ENCODE measurements around the gene ELAVL1. TPM values are rescaled to one million over a fixed set of nuclear protein-coding genes. Genes with fewer than 3 reads are reported as not detected.

ELAVL1 gene
- total and polyA plus RNA-seq, 9 of the 15 experiments (the other 6 are each of a cell fraction or from before 2014, with no cell fraction given), result 4.3 to 172 (median 69.2) TPM

GRCh38 chr19:8054169-8054568 lies 48.7 kb upstream of the ELAVL1 start:
- ATAC-seq, result no peak
- no peak for DNase-seq (ENCODE audit: extremely low read depth in 1 of 4, low spot score in 3 of 4)
- H3K27me3 ChIP-seq (ENCODE audit: control insufficient read depth in 2 of 2, insufficient read depth in 2 of 2, low read length in 2 of 2), result no peaks in the 10 kb centered on the region
- no peak for FAIRE-seq
- no peak overlapping the region for H3K4me2 ChIP-seq (ENCODE audit: insufficient read depth, low read length)
- WGBS (ENCODE audit: insufficient coverage, low coverage, missing lambda C conversion rate), result 55% methylated on average over 9 of the region's 9 CpGs
- H3K9ac ChIP-seq (ENCODE audit: insufficient read depth in 1 of 2, low read depth in 2 of 2, low read length in 2 of 2), result peak overlapping the region in 1 of 2 experiments; percentile 70; a peak in 2 of 4 replicates
- no peaks in the 10 kb centered on the region for H3K9me3 ChIP-seq (replicated peaks; ENCODE audit: control insufficient read depth, insufficient read depth, low read depth, low read length)
- H3K79me2 ChIP-seq (ENCODE audit: control insufficient read depth, insufficient read depth, low read length), result no peaks in the 10 kb centered on the region
- TF ChIP-seq, protein P1, sequence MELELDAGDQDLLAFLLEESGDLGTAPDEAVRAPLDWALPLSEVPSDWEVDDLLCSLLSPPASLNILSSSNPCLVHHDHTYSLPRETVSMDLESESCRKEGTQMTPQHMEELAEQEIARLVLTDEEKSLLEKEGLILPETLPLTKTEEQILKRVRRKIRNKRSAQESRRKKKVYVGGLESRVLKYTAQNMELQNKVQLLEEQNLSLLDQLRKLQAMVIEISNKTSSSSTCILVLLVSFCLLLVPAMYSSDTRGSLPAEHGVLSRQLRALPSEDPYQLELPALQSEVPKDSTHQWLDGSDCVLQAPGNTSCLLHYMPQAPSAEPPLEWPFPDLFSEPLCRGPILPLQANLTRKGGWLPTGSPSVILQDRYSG (tag; conservative IDR thresholded peaks at IDR 0.05; ENCODE audit: low read depth), result no peak
- TF ChIP-seq, protein P2, sequence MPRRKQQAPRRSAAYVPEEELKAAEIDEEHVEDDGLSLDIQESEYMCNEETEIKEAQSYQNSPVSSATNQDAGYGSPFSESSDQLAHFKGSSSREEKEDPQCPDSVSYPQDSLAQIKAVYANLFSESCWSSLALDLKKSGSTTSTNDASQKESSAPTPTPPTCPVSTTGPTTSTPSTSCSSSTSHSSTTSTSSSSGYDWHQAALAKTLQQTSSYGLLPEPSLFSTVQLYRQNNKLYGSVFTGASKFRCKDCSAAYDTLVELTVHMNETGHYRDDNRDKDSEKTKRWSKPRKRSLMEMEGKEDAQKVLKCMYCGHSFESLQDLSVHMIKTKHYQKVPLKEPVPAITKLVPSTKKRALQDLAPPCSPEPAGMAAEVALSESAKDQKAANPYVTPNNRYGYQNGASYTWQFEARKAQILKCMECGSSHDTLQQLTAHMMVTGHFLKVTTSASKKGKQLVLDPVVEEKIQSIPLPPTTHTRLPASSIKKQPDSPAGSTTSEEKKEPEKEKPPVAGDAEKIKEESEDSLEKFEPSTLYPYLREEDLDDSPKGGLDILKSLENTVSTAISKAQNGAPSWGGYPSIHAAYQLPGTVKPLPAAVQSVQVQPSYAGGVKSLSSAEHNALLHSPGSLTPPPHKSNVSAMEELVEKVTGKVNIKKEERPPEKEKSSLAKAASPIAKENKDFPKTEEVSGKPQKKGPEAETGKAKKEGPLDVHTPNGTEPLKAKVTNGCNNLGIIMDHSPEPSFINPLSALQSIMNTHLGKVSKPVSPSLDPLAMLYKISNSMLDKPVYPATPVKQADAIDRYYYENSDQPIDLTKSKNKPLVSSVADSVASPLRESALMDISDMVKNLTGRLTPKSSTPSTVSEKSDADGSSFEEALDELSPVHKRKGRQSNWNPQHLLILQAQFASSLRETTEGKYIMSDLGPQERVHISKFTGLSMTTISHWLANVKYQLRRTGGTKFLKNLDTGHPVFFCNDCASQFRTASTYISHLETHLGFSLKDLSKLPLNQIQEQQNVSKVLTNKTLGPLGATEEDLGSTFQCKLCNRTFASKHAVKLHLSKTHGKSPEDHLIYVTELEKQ (CRISPR knock-in tag; IDR thresholded peaks at IDR 0.05), result no peak
- TF ChIP-seq XRCC3 (IDR thresholded peaks at IDR 0.05), result no peak
- no peak for TF ChIP-seq CC2D1A (IDR thresholded peaks at IDR 0.05)
- peaks cover 15 to 34% of the 10 kb centered on the region in 2 experiments; a peak in 4 of 5 replicates for H3K4me1 ChIP-seq (replicated peaks in 1 of 2; ENCODE audit: control insufficient read depth in 2 of 2, insufficient read depth in 2 of 2, low read length in 2 of 2)
- intact Hi-C loops (cut with micrococcal nuclease) (no loop called here), in situ Hi-C loops (cut with MboI) (no loop called here)
- H4K20me1 ChIP-seq (replicated peaks; ENCODE audit: control insufficient read depth, insufficient read depth, low read length), result no peaks in the 10 kb centered on the region
- no peak overlapping the region; the same call in 1 of the 2 replicates for H2AFZ ChIP-seq (ENCODE audit: low read depth, low read length)
- ChIA-PET CTCF (ENCODE audit: low intra/inter-chr PET ratio) (no interaction called here), POLR2A (interaction anchor here (0.9 to 1.5 kb wide), 3 partner anchors 15 to 110 kb away, joined by 3 to 5 read pairs (median 4); partner anchors contain the start of gene TIMM44)
- H3K4me3 ChIP-seq, result no peak overlapping the region
- no peak overlapping the region for H3K27ac ChIP-seq (ENCODE audit: extremely low read depth, low read depth, low read length)
- BruUV-seq (replicated peaks), result no TSS peak
- H3K36me3 ChIP-seq (ENCODE audit: control insufficient read depth, insufficient read depth, low read length), result no peaks in the 10 kb centered on the region
- no peaks in the 10 kb centered on the region for H3K9me1 ChIP-seq (ENCODE audit: control insufficient read depth, insufficient read depth, low read length)
